Esophagus muscularis mucosa (tissue), 4 donors: Measurements from ENCODE around the gene PRR15L. TPM values are rescaled to one million over a fixed set of nuclear protein-coding genes. Genes with fewer than 3 reads are reported as not detected.
A peak's percentile ranks its signal among the peaks of the same experiment; 100 is the strongest.
"Not testable (repeated sequence)": the region's sequence is repeated elsewhere in the genome, so short reads cannot be mapped to it uniquely, and the experiment has no call there.

Experiments
- DNase-seq: peaks from one replicate; pipeline ENCODE4 v3.0.0-alpha.2; 2017; ENCODE audit errors: extremely low spot score
- H3K27ac ChIP-seq, 4 donors: fragments of 200-600 bp; sonication (generic); replicated peaks in 1 of 4; 1 replicate in 3 of 4; 2 replicates in 1 of 4; pipeline ENCODE4 v1.5.1; 2016 to 2019; ENCODE audit warnings: mild to moderate bottlenecking in 1 of 4
- H3K27me3 ChIP-seq, 4 donors: fragments of 200-600 bp; sonication (generic); one replicate each; pipeline versions ENCODE4 v1.5.1 to v1.6.0; 2016 to 2019
- H3K36me3 ChIP-seq, 4 donors: fragments of 200-600 bp; sonication (generic); one replicate each; pipeline ENCODE4 v1.5.1; 2016 to 2019
- H3K4me1 ChIP-seq, 4 donors: fragments of 200-600 bp; sonication (generic); one replicate each; pipeline ENCODE4 v1.5.1; 2016 to 2019
- H3K4me3 ChIP-seq, 4 donors: fragments of 200-600 bp; sonication (generic); 1 replicate in 2 of 4; 2 replicates in 2 of 4; pipeline ENCODE4 v1.5.1; 2016 to 2019; ENCODE audit warnings: mild to moderate bottlenecking in 4 of 4, moderate library complexity in 1 of 4
- H3K9me3 ChIP-seq, 4 donors: fragments of 200-600 bp; sonication (generic); 1 replicate in 3 of 4; 2 replicates in 1 of 4; pipeline ENCODE4 v1.5.1; 2016 to 2019
- EP300 ChIP-seq: sonication (generic); formaldehyde crosslinking; IDR thresholded peaks from one replicate; pipeline ENCODE4 v1.6.1; 2017; ENCODE audit warnings: antibody characterized with exemption
- POLR2A ChIP-seq: fragments of 450-650 bp; IDR thresholded peaks from one replicate; pipeline ENCODE4 v1.6.1; 2017; ENCODE audit warnings: antibody characterized with exemption, moderate library complexity, mild to moderate bottlenecking, low read depth
- POLR2AphosphoS5 ChIP-seq, 2 donors: sonication (generic); formaldehyde crosslinking; IDR thresholded peaks; one replicate each; pipeline ENCODE4 v1.6.1; 2017; ENCODE audit warnings: antibody characterized with exemption in 2 of 2
- WGBS: methylation state at CpG from one replicate; pipeline ENCODE4 v1.1.5; 2018; 5-methylcytosine and 5-hydroxymethylcytosine counted together
- intact Hi-C: fragments of 100-400 bp; cut with DNase I; formaldehyde crosslinking; loops from one replicate; pipeline ENCODE4 v1.15.1; 2023
- total RNA-seq, 4 donors: library from RNA; depleted of rRNA; stranded (reverse); fragments of >200 nt; gene quantifications; one replicate each; pipeline versions ENCODE4 v1.1.0 to v1.2.1, GENCODE V29; 2016
- TF ChIP-seq, protein P1 (sequence below), 3 experiments: fragments of 200-600 bp in 2 of 3; fragments of 450-650 bp in 1 of 3; sonication (generic) in 2 of 3; IDR thresholded peaks; one replicate each; pipeline ENCODE4 v1.5.1; 2017 to 2019; ENCODE audit warnings: antibody characterized with exemption in 3 of 3, mild to moderate bottlenecking in 2 of 3, moderate library complexity in 1 of 3

Gene PRR15L
- total RNA-seq, 4 donors from 2014 or later, result not detected

DNA sequence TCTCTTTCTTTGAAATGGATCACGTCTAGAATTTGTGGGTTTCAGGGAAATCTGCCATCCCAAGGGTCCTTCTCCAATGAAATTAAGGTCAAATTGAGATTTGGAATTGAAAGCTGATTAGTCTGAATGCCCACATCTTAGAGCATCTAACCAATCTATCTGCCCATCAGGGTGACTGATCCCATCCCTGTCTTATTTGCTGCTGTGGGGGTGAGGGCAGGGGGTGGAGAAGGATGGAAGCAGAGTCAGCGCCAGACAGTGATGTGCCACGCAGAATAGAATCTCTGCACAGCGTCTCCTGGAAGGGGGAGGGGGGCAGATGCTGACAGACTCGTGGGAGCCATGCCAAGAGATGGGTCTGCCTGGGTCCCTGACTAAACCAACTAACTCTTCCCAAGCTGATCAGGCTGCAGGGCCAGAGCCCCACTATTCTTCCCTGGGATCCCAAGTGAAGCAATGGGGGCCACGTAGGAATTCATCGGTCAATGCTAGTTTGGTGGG lies 45.3 kb upstream of the PRR15L start:
- TF ChIP-seq, protein P1, sequence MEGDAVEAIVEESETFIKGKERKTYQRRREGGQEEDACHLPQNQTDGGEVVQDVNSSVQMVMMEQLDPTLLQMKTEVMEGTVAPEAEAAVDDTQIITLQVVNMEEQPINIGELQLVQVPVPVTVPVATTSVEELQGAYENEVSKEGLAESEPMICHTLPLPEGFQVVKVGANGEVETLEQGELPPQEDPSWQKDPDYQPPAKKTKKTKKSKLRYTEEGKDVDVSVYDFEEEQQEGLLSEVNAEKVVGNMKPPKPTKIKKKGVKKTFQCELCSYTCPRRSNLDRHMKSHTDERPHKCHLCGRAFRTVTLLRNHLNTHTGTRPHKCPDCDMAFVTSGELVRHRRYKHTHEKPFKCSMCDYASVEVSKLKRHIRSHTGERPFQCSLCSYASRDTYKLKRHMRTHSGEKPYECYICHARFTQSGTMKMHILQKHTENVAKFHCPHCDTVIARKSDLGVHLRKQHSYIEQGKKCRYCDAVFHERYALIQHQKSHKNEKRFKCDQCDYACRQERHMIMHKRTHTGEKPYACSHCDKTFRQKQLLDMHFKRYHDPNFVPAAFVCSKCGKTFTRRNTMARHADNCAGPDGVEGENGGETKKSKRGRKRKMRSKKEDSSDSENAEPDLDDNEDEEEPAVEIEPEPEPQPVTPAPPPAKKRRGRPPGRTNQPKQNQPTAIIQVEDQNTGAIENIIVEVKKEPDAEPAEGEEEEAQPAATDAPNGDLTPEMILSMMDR (IDR thresholded peaks at IDR 0.05), result no peak
- TF ChIP-seq EP300 (no peak), POLR2A (no peak), POLR2AphosphoS5 (IDR thresholded peaks at IDR 0.05) (no peak)
- no peaks in the 10 kb centered on the region for H3K9me3 ChIP-seq
- no peaks in the 10 kb centered on the region for H3K36me3 ChIP-seq
- peaks cover 0 to 34% (median 0%) of the 10 kb centered on the region in 4 donors for H3K27me3 ChIP-seq
- DNase-seq, result no peak
- peaks cover 5 to 22% (median 19%) of the 10 kb centered on the region in 4 donors for H3K4me1 ChIP-seq
- intact Hi-C loops, result no loop called here
- H3K4me3 ChIP-seq, result no peak overlapping the region
- H3K27ac ChIP-seq, result peak overlapping the region in 3 of 4 donors; percentile 29 to 61 (median 32)
- WGBS, result 55% methylated on average over 7 of the region's 7 CpGs

- peaks cover 5 to 22% (median 19%) of the 10 kb centered on the region in 4 donors for H3K4me1 ChIP-seq
- peak overlapping the region; percentile 29 to 61 (median 40) for H3K27ac ChIP-seq
- no peak for DNase-seq
- H3K36me3 ChIP-seq, result no peaks in the 10 kb centered on the region
- no peak for TF ChIP-seq EP300
- intact Hi-C loops, result no loop called here
- no peak overlapping the region for H3K4me3 ChIP-seq
- H3K27me3 ChIP-seq, result peaks cover 0 to 34% (median 0%) of the 10 kb centered on the region in 4 donors
- WGBS, result 50% methylated on average over 4 of the region's 4 CpGs
- H3K9me3 ChIP-seq, result no peaks in the 10 kb centered on the region
These were observed 44.7 kb upstream of the PRR15L start for GRCh38 chr17:48002266-48002915.

GRCh38 chr17:48001657-48002056 lies 44.0 kb upstream of the PRR15L start:
- H3K27me3 ChIP-seq, result peaks cover 0 to 36% (median 0%) of the 10 kb centered on the region in 4 donors

GRCh38 chr17:48001197-48001596 lies 43.5 kb upstream of the PRR15L start:
- Histone ChIP-seq H3K9me3 (no peaks in the 10 kb centered on the region), H3K4me3 (no peak overlapping the region), H3K27me3 (peaks cover 0 to 36% (median 0%) of the 10 kb centered on the region in 4 donors), H3K36me3 (no peaks in the 10 kb centered on the region), H3K4me1 (peaks cover 5 to 22% (median 19%) of the 10 kb centered on the region in 4 donors), H3K27ac (no peak overlapping the region)
- 72% methylated on average over 1 of the region's 1 CpG for WGBS
- TF ChIP-seq POLR2A (no peak), POLR2AphosphoS5 (IDR thresholded peaks at IDR 0.05) (no peak), EP300 (no peak)
- TF ChIP-seq, protein P1 (IDR thresholded peaks at IDR 0.05), result no peak
- no peak for DNase-seq
- intact Hi-C loops, result no loop called here

More at GRCh38 chr17:48001657-48002056, 44.0 kb upstream of the PRR15L start:
- H3K36me3 ChIP-seq, DNase-seq, H3K27ac ChIP-seq, H3K4me3 ChIP-seq, H3K9me3 ChIP-seq, intact Hi-C loops: not testable (repeated sequence)
- peaks cover 5 to 22% (median 19%) of the 10 kb centered on the region in 4 donors for H3K4me1 ChIP-seq
- whole genome bisulfite sequencing, result 90% methylated on average over 5 of the region's 5 CpGs

- no peak for TF ChIP-seq EP300
- TF ChIP-seq POLR2AphosphoS5 (IDR thresholded peaks at IDR 0.05), result no peak
- no peak for TF ChIP-seq POLR2A
- TF ChIP-seq, protein P1 (IDR thresholded peaks at IDR 0.05), result no peak
- intact Hi-C loops, result no loop called here
- Histone ChIP-seq H3K4me3 (no peak overlapping the region), H3K27ac (no peak overlapping the region), H3K27me3 (peaks cover 0 to 40% (median 0%) of the 10 kb centered on the region in 4 donors), H3K9me3 (no peaks in the 10 kb centered on the region), H3K4me1 (peaks cover 5 to 22% (median 19%) of the 10 kb centered on the region in 4 donors), H3K36me3 (no peaks in the 10 kb centered on the region)
- DNase-seq, result no peak
- 63% methylated on average over 4 of the region's 4 CpGs for WGBS
These were observed 41.9 kb upstream of the PRR15L start for GRCh38 chr17:47999582-47999981.
